Liver (tissue), 9 donors: Measurements from ENCODE around the gene UNC13A. TPM values are rescaled to one million over a fixed set of nuclear protein-coding genes. Genes with fewer than 3 reads are reported as not detected.

Source experiments
- DNase-seq: peaks from one replicate; pipeline ENCODE4 v3.0.0-alpha.2; 2017; ENCODE audit warnings: low spot score
- H3K27ac ChIP-seq, 2 donors: one replicate each; pipeline ENCODE4 v1.7.0; 2013; ENCODE audit warnings: inconsistent platforms in 2 of 2, low read length in 2 of 2, control low read depth in 1 of 2, low read depth in 1 of 2, mild to moderate bottlenecking in 1 of 2
- H3K27me3 ChIP-seq, 4 donors: one replicate each; pipeline versions ENCODE4 v1.6.1 to v1.7.0; 2013; ENCODE audit warnings: low read length in 3 of 4, inconsistent platforms in 1 of 4, mild to moderate bottlenecking in 1 of 4, moderate library complexity in 1 of 4; ENCODE audit not compliant: control insufficient read depth in 4 of 4, insufficient read depth in 4 of 4
- H3K36me3 ChIP-seq, 4 donors: one replicate each; pipeline versions ENCODE4 v1.6.1 to v1.7.0; 2013; ENCODE audit warnings: low read length in 3 of 4, mild to moderate bottlenecking in 3 of 4, low read depth in 1 of 4, moderate library complexity in 1 of 4; ENCODE audit not compliant: control insufficient read depth in 4 of 4, insufficient read depth in 3 of 4
- H3K4me1 ChIP-seq, 4 donors: one replicate each; pipeline versions ENCODE4 v1.6.1 to v1.7.0; 2013; ENCODE audit warnings: low read length in 3 of 4, mild to moderate bottlenecking in 3 of 4, moderate library complexity in 1 of 4; ENCODE audit not compliant: control insufficient read depth in 4 of 4, insufficient read depth in 4 of 4
- H3K4me3 ChIP-seq, 3 donors: one replicate each; pipeline versions ENCODE4 v1.6.1 to v1.7.0; 2013; ENCODE audit warnings: low read length in 3 of 3, control low read depth in 1 of 3, low read depth in 1 of 3, mild to moderate bottlenecking in 1 of 3
- H3K9ac ChIP-seq, 2 donors: one replicate each; pipeline ENCODE4 v1.7.0; 2013; ENCODE audit warnings: low read length in 2 of 2, mild to moderate bottlenecking in 2 of 2, moderate library complexity in 2 of 2, control low read depth in 1 of 2, low read depth in 1 of 2
- H3K9me3 ChIP-seq, 4 donors: one replicate each; pipeline versions ENCODE4 v1.6.1 to v1.7.0; 2013; ENCODE audit warnings: low read length in 3 of 4; ENCODE audit not compliant: control insufficient read depth in 4 of 4
- FOXA1 ChIP-seq: IDR thresholded peaks from 2 replicates; pipeline ENCODE4 v1.6.1; 2016; ENCODE audit warnings: antibody characterized with exemption
- GABPA ChIP-seq, 2 donors: IDR thresholded peaks in 1 of 2; conservative IDR thresholded peaks in 1 of 2; 2 replicates each; pipeline ENCODE4 v1.6.1; 2016; ENCODE audit warnings: antibody characterized with exemption in 2 of 2, mild to moderate bottlenecking in 1 of 2, moderate library complexity in 1 of 2
- HNF4G ChIP-seq: IDR thresholded peaks from 2 replicates; pipeline ENCODE4 v1.6.1; 2016; ENCODE audit warnings: antibody characterized with exemption
- NR2F2 ChIP-seq: IDR thresholded peaks from 2 replicates; pipeline ENCODE4 v1.6.1; 2016; ENCODE audit warnings: antibody characterized with exemption
- RAD21 ChIP-seq, 2 donors: IDR thresholded peaks; 2 replicates each; pipeline ENCODE4 v1.6.1; 2016; ENCODE audit warnings: antibody characterized with exemption in 2 of 2, mild to moderate bottlenecking in 2 of 2
- RXRA ChIP-seq, 2 donors: IDR thresholded peaks; 2 replicates each; pipeline ENCODE4 v1.6.1; 2017 to 2018; ENCODE audit warnings: antibody characterized with exemption in 2 of 2, mild to moderate bottlenecking in 1 of 2
- SP1 ChIP-seq: IDR thresholded peaks from 2 replicates; pipeline ENCODE4 v1.6.1; 2018; ENCODE audit warnings: antibody characterized with exemption, mild to moderate bottlenecking
- TAF1 ChIP-seq: conservative IDR thresholded peaks from 2 replicates; pipeline ENCODE4 v1.6.1; 2016; ENCODE audit warnings: antibody characterized with exemption, mild to moderate bottlenecking
- WGBS: extraction: QIAGEN DNeasy Blood & Tissue Kit; methylation state at CpG from one replicate; pipeline ENCODE4 v1.1.7; 2013; 5-methylcytosine and 5-hydroxymethylcytosine counted together
- polyA plus RNA-seq, 2 donors: library from polyadenylated mRNA; stranded (reverse) in 1 of 2; unstranded in 1 of 2; fragments of 200-250 nt in 1 of 2; fragments of >200 nt in 1 of 2; fragmentation: Nextera tagmentation in 1 of 2; extraction: Ambion mirVana in 1 of 2; gene quantifications; one replicate each; pipeline versions ENCODE4 v1.2.1 to v1.2.3, GENCODE V29; 2013 to 2015
- total RNA-seq, 2 donors: library from RNA; depleted of rRNA; stranded (reverse); fragments of >200 nt; gene quantifications; one replicate each; pipeline ENCODE4 v1.2.3, GENCODE V29; 2014
- TF ChIP-seq, protein P1 (sequence below): IDR thresholded peaks from 2 replicates; pipeline ENCODE4 v1.6.1; 2016; ENCODE audit warnings: antibody characterized with exemption, mild to moderate bottlenecking
- TF ChIP-seq, protein P2 (sequence below): IDR thresholded peaks from 2 replicates; pipeline ENCODE4 v1.6.1; 2016; ENCODE audit warnings: antibody characterized with exemption
- TF ChIP-seq, protein P3 (sequence below): fragments of 150-350 bp; IDR thresholded peaks from 2 replicates; pipeline ENCODE4 v1.5.1; 2017; ENCODE audit warnings: improper control_type of control experiment, low read depth, low read length; ENCODE audit not compliant: missing input control
- TF ChIP-seq, protein P4 (sequence below): IDR thresholded peaks from 2 replicates; pipeline ENCODE4 v1.6.1; 2016; ENCODE audit warnings: antibody characterized with exemption
- donor health status: healthy.
- donor health status: healthy.
- donor health status: healthy.
- donor health status: healthy.
- donor health status: healthy.

The UNC13A gene
- total and polyA plus RNA-seq, 4 donors: under 0.01 to 0.01 TPM; not detected in 2

DNA sequence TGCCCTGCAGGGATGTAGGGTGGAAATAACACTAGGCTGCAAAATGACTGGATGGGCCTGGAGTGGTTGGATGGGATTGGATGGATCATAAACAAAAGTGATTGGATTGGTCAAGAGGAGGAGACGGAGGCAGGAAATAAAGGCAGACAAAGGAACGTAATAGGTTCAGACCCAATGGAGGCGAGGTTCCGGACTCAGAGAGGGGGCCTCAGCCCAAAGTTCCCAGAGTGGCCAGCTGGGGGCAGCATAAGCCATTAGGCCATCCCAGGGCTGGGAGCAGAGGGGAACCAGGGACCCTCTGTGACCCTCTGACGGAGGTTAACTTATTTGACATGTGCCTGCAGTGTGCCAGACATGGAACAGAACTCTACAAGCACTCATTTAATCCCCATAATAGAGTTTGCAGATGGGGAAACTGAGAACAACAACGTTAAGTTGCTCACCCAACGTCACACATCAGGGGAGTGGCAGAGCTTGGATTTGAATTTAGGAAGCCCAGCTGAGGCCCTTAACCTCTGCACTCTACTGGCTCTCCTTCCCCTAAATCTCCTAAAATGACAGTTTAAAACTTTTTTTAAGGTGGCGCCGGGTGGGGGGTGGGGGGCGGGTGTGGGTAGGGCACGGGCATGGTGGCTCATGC is 15.8 kb upstream of the UNC13A start:
- peak; percentile 62 for DNase-seq
- H3K36me3 ChIP-seq: no peaks in the 10 kb centered on the region
- 50% methylated on average over 11 of the region's 11 CpGs for WGBS
- no peak overlapping the region for H3K9ac ChIP-seq
- no peaks in the 10 kb centered on the region for H3K4me1 ChIP-seq
- no peak for TF ChIP-seq SP1
- peak; percentile 71 to 80 for TF ChIP-seq RAD21 (IDR thresholded peaks at IDR 0.05)
- TF ChIP-seq, protein P1, sequence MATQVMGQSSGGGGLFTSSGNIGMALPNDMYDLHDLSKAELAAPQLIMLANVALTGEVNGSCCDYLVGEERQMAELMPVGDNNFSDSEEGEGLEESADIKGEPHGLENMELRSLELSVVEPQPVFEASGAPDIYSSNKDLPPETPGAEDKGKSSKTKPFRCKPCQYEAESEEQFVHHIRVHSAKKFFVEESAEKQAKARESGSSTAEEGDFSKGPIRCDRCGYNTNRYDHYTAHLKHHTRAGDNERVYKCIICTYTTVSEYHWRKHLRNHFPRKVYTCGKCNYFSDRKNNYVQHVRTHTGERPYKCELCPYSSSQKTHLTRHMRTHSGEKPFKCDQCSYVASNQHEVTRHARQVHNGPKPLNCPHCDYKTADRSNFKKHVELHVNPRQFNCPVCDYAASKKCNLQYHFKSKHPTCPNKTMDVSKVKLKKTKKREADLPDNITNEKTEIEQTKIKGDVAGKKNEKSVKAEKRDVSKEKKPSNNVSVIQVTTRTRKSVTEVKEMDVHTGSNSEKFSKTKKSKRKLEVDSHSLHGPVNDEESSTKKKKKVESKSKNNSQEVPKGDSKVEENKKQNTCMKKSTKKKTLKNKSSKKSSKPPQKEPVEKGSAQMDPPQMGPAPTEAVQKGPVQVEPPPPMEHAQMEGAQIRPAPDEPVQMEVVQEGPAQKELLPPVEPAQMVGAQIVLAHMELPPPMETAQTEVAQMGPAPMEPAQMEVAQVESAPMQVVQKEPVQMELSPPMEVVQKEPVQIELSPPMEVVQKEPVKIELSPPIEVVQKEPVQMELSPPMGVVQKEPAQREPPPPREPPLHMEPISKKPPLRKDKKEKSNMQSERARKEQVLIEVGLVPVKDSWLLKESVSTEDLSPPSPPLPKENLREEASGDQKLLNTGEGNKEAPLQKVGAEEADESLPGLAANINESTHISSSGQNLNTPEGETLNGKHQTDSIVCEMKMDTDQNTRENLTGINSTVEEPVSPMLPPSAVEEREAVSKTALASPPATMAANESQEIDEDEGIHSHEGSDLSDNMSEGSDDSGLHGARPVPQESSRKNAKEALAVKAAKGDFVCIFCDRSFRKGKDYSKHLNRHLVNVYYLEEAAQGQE: no peak
- no peak for TF ChIP-seq RXRA (IDR thresholded peaks at IDR 0.05)
- TF ChIP-seq, protein P2, sequence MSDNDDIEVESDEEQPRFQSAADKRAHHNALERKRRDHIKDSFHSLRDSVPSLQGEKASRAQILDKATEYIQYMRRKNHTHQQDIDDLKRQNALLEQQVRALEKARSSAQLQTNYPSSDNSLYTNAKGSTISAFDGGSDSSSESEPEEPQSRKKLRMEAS: no peak
- TF ChIP-seq, protein P3, sequence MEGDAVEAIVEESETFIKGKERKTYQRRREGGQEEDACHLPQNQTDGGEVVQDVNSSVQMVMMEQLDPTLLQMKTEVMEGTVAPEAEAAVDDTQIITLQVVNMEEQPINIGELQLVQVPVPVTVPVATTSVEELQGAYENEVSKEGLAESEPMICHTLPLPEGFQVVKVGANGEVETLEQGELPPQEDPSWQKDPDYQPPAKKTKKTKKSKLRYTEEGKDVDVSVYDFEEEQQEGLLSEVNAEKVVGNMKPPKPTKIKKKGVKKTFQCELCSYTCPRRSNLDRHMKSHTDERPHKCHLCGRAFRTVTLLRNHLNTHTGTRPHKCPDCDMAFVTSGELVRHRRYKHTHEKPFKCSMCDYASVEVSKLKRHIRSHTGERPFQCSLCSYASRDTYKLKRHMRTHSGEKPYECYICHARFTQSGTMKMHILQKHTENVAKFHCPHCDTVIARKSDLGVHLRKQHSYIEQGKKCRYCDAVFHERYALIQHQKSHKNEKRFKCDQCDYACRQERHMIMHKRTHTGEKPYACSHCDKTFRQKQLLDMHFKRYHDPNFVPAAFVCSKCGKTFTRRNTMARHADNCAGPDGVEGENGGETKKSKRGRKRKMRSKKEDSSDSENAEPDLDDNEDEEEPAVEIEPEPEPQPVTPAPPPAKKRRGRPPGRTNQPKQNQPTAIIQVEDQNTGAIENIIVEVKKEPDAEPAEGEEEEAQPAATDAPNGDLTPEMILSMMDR: peak; percentile 69
- TF ChIP-seq, protein P4, sequence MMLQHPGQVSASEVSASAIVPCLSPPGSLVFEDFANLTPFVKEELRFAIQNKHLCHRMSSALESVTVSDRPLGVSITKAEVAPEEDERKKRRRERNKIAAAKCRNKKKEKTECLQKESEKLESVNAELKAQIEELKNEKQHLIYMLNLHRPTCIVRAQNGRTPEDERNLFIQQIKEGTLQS: no peak
- TF ChIP-seq HNF4G: no peak
- H3K27ac ChIP-seq: no peak overlapping the region
- H3K4me3 ChIP-seq: no peak overlapping the region
- H3K9me3 ChIP-seq: no peaks in the 10 kb centered on the region
- H3K27me3 ChIP-seq: peaks cover 0 to 2% (median 0%) of the 10 kb centered on the region in 4 donors

DNA sequence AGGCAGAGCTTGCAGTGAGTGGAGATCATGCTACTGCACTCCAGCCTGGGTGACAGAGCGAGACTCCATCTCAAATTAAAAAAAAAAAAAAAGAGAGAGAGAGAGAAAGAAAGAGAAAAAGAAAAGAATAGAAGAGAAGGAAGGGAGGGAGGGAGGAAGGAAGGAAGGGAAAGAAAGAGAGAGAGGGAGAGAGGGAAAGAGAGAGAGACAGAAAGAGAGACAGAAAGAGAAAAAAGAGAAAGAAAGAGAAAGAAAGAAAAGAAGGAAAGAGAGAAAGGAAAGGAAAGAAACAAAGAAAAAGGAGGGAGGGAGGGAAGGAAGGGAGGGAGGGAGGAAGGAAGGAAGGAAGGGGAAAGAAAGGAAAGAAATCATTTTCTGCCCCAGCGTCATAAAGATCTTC is 7.0 kb upstream of the UNC13A start:
- Histone ChIP-seq H3K9ac (no peak overlapping the region), H3K4me3 (no peak overlapping the region), H3K4me1 (no peaks in the 10 kb centered on the region), H3K9me3 (no peaks in the 10 kb centered on the region), H3K27me3 (peaks cover 0 to 3% (median 0%) of the 10 kb centered on the region in 4 donors), H3K27ac (no peak overlapping the region), H3K36me3 (no peaks in the 10 kb centered on the region)
- TF ChIP-seq, protein P2: no peak
- no peak for TF ChIP-seq FOXA1
- no peak for TF ChIP-seq SP1
- TF ChIP-seq GABPA (IDR thresholded peaks at IDR 0.05 in 1 of 2, conservative IDR thresholded peaks at IDR 0.05 in 1 of 2): no peak
- TF ChIP-seq NR2F2: no peak
- no peak for TF ChIP-seq TAF1
- 55% methylated on average over 2 of the region's 2 CpGs for WGBS
- no peak for DNase-seq
